ENCODE results near the gene PAQR4.

DNA sequence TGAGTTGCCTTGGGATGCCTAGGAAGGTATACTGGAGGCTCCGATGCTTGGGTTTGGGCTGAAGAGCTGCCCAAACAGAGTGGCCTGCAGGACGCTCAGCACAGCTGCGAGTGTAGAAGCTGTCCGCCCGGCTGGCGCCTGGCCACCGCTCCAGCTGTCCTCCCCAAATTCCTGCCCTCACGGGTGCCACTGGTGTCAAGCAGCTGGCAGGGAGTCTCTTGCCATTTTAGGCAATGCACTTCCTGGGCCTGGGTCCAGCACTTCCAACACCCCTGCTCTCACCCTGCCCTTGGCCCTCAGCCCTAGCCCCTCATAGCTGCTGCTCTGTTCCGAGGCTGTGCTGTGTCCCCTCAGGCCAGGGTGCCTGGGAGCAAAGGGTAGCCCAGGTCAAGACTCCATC is 16.3 kb downstream of the PAQR4 start:
- TF ChIP-seq, protein P1, sequence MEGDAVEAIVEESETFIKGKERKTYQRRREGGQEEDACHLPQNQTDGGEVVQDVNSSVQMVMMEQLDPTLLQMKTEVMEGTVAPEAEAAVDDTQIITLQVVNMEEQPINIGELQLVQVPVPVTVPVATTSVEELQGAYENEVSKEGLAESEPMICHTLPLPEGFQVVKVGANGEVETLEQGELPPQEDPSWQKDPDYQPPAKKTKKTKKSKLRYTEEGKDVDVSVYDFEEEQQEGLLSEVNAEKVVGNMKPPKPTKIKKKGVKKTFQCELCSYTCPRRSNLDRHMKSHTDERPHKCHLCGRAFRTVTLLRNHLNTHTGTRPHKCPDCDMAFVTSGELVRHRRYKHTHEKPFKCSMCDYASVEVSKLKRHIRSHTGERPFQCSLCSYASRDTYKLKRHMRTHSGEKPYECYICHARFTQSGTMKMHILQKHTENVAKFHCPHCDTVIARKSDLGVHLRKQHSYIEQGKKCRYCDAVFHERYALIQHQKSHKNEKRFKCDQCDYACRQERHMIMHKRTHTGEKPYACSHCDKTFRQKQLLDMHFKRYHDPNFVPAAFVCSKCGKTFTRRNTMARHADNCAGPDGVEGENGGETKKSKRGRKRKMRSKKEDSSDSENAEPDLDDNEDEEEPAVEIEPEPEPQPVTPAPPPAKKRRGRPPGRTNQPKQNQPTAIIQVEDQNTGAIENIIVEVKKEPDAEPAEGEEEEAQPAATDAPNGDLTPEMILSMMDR (IDR thresholded peaks at IDR 0.05): no peak
- TF ChIP-seq POLR2A (IDR thresholded peaks at IDR 0.05): no peak
- no peak for TF ChIP-seq POLR2AphosphoS5 (IDR thresholded peaks at IDR 0.05)

Data from gastroesophageal sphincter (tissue), 3 donors.